ENCODE results near the gene HIVEP2. TPM values are rescaled to one million over a fixed set of nuclear protein-coding genes. Genes with fewer than 3 reads are reported as not detected.
A peak's percentile ranks its signal among the peaks of the same experiment; 100 is the strongest.

The HIVEP2 gene
- total RNA-seq, 1 donor from 2014 or later: 3.0 TPM

DNA sequence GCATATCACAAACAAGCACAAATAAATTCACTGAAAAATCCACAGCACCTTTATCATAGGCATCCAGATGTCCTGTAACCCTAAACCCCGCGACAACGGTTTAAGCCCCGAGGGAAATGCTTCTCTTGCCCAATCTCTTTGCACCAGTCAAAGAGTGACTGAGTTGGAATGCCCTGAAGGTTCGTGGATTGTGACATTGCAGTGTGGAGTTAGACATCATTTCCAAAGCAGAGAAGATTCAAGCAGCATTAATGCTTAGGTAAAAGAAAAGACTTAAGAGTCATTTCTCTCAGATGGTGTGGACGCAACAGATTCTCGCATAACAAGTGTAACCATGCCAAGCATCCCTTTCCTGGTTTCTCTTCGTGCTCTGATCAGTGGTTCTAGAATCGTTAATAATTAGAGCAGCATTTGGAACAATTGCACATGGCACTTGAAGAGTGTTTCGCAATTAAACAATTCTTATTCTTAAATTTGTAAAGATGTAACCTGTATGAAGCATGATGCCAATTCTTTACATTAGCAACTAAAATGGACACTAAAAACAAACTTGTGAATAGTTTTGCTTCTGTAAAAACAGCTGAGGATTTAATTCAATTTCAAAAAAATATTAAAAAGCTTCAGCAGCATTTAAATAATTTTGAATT is 121.6 kb downstream of the HIVEP2 start:
- peak; percentile 12 for ATAC-seq
- DNase-seq (ENCODE audit: low spot score): no peak

DNA sequence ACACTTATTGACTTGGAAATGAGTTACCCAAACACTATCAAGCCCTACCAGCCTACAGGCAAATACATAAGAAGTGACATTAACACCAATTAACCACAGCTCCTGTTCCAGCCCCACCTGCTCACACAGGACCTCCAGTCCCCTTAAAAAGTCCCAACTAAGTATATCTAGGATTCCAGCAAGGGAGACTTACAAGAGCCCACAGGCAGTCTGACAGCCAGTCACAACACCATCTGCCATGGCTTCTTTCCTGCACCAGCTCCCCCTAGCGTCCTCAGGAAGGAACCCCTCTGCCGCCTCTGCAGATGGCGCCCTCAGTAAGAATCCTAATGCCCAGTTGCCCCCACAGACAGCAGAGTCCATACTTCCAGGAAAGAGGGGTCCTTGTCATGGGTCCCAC is 122.1 kb downstream of the HIVEP2 start:
- DNase-seq (ENCODE audit: low spot score) (no peak), ATAC-seq (no peak)

- ATAC-seq (no peak), DNase-seq (ENCODE audit: low spot score) (no peak)
These were observed 122.6 kb downstream of the HIVEP2 start for GRCh38 chr6:142822383-142822782.

DNA sequence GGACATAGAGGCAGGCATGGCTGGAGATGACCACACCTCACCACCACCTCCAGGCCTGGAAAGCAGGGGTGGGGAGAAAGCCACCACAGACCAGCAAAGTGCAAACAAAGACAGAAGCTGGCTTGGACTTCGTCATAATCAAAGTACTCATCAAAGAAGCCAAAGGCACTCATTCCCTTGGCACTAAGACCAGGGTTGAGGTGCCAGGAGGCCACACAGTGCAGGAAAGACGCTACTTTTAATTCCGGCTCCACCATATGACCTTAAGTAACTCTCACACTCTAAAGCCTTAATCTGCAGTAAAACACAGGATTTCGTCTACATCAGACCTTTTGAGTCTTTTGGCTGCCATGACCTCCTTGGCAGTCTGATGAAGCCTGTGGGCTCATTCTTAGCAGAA is 123.1 kb downstream of the HIVEP2 start:
- peak; percentile 89 for ATAC-seq
- DNase-seq (ENCODE audit: low spot score): peak; percentile 85

DNA sequence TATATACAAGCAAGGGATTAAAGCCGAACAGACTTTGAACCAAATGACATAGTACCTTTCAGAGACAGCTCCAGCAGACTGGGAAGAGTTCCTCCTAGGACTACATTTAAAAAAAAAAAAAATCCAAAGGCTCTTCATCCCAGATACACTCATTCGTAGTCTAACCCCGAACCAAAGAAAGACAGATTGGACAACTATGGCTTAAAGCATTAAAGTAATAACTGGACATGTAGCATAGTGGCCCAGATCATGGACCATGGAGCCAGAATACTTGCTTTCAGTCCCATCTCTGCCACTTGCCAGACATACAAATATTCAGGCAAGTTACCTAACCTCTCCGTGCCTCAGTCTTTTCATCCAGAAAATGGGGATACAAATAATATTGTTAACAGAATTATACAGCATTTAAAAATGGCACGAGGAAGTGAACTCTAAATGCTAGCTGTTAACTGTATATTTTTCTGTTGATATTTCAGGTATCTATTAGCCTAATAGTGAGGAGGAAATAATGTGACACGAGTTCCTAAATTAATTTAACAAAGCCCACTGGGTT is 123.7 kb downstream of the HIVEP2 start:
- DNase-seq (ENCODE audit: low spot score) (no peak), ATAC-seq (no peak)

- no peak for DNase-seq (ENCODE audit: low spot score)
- no peak for ATAC-seq
These were observed 124.5 kb downstream of the HIVEP2 start for GRCh38 chr6:142820338-142821051.

GRCh38 chr6:142819603-142820337 is 125.2 kb downstream of the HIVEP2 start:
- no peak for DNase-seq (ENCODE audit: low spot score)
- peak; percentile 65 for ATAC-seq

DNA sequence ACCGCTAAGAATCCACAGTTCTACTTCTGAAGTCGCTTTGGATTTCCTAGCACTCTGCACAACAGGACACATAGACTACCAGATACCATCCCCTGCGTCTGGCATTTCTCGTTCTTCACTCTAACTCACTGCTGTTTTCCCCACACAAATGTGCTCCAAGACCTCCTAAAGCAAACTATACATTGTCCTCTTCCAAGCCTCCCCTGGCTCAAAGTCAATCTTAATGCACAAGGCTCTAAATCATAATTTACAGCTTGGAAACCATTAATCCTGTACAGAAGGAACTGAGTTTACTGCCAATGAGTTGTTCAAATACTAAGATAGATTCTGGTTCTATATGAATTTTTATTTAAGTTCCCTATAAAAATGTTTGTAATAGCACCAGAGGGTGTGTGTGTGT is 128.5 kb downstream of the HIVEP2 start:
- no peak for ATAC-seq
- DNase-seq (ENCODE audit: low spot score): no peak

GRCh38 chr6:142816031-142816430 is 128.9 kb downstream of the HIVEP2 start:
- ATAC-seq: no peak
- no peak for DNase-seq (ENCODE audit: low spot score)

DNA sequence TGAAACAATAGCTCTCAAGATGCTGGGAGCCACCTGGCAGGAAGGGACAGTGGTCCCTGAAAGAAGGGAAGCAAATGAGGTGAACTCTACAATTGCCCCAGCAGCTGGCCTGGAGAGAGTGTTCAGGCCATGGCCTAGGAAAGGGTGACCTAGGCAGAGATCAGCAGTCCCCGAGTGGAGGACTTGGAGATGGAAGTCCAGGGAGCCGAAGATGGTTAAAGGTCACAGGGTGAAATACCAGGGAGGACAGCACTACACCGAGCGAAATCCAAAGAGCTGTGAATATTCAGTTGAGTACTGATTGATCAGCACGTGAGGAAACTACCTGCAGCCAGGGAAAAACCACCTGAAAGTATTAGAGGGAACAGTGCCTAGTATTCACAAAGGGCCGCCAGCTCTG is 133.1 kb downstream of the HIVEP2 start:
- no peak for DNase-seq (ENCODE audit: low spot score)
- no peak for ATAC-seq

DNA sequence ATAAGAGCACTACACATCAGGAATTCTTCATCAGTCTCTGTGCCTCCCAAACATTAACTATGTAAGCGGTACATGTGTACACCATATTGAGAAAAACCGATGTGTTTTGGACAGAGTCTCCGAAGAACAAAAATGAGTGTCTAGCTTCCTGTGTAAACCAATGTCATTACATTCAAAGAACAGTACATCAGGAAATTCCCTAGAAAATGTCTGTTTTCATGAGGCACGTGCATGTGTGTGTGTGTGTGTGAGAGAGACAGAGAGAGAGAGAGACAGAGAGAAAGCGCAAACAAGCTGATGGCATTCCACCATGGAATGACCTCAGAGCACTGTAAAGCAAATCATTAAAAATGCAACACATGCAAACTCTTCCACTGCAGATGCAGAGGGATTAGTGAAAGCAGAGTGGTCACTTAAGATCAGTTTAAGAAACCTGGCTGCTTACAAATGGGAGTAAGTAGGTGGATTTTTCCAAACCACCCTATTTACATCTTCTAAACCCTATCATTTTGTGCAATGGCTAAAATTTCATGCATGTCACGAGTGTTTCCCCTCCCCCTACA is 133.9 kb downstream of the HIVEP2 start:
- DNase-seq (ENCODE audit: low spot score) (no peak), ATAC-seq (no peak)

- DNase-seq (ENCODE audit: low spot score) (no peak), ATAC-seq (peak; percentile 63)
These were observed 135.0 kb downstream of the HIVEP2 start for GRCh38 chr6:142809947-142810346.

GRCh38 chr6:142808405-142809061 is 136.4 kb downstream of the HIVEP2 start:
- DNase-seq (ENCODE audit: low spot score) (no peak), ATAC-seq (no peak)

- no peak for ATAC-seq
- no peak for DNase-seq (ENCODE audit: low spot score)
These were observed 139.9 kb downstream of the HIVEP2 start for GRCh38 chr6:142805042-142805441.

- DNase-seq (ENCODE audit: low spot score) (no peak), ATAC-seq (peak; percentile 49)
These were observed 140.5 kb downstream of the HIVEP2 start for GRCh38 chr6:142804490-142804889.

- no peak for ATAC-seq
- DNase-seq (ENCODE audit: low spot score): no peak
These were observed 141.4 kb downstream of the HIVEP2 start for GRCh38 chr6:142803495-142804058.

DNA sequence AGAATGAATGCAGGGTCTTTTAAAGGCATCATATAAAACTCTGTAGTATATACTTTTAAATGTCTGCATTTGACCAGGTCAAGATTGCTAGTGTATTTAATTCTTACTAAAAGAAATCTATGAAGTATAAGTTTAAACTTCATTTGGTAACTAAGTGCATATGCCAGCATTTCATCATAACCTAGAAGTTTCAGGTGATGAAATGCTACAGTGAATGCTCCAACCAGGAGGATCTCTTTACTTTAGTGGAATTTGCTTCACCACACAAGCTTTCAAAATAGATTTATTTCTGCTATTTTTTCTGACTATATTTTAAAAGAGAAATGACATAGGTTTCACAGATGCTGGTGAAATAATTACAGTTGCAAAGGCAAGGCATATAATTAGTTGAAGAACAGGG is 141.9 kb downstream of the HIVEP2 start:
- no peak for DNase-seq (ENCODE audit: low spot score)
- ATAC-seq: peak; percentile 80

- DNase-seq (ENCODE audit: low spot score) (no peak), ATAC-seq (no peak)
These were observed 142.9 kb downstream of the HIVEP2 start for GRCh38 chr6:142802124-142802523.

DNA sequence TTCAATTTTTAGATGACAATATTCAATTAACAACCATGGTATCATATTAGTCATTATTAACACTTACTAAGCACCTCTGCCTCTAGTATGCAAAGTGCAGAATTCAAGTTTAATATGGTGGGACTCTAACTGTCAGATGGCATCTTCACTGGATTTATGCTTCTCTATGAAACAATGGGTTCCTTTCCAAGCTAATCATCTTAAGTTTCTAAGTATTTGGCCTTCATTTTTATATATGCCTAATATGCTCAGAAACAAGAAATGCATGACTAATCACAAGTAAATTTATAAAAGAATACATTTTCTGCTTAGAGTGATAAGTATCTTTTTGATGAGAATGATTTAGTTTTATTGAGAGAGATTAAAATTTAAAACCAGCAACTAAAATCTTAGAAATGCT is 144.7 kb downstream of the HIVEP2 start:
- ATAC-seq (no peak), DNase-seq (ENCODE audit: low spot score) (no peak)

GRCh38 chr6:142799639-142800038 is 145.3 kb downstream of the HIVEP2 start:
- ATAC-seq (no peak), DNase-seq (ENCODE audit: low spot score) (no peak)

GRCh38 chr6:142797159-142797558 is 147.8 kb downstream of the HIVEP2 start:
- ATAC-seq (no peak), DNase-seq (ENCODE audit: low spot score) (no peak)

All from left lobe of liver (tissue), 2 donors.